HepG2 (cell line): ENCODE results near the gene WDR6.

Experiments used
- CTCF ChIP-seq: sonication (generic); formaldehyde crosslinking; IDR thresholded peaks from 2 replicates; pipeline ENCODE4 v1.5.0; 2020; ENCODE audit warnings: mild to moderate bottlenecking, missing genetic modification reagents, moderate library complexity
- FOSL2 ChIP-seq: sonication (generic); formaldehyde crosslinking; IDR thresholded peaks from 2 replicates; pipeline ENCODE4 v1.4.0; 2020; ENCODE audit warnings: missing genetic modification reagents
- HCFC1 ChIP-seq: fragments of 150-350 bp; IDR thresholded peaks from 2 replicates; pipeline ENCODE4 v1.6.1; 2014; ENCODE audit warnings: low read depth, low read length
- KMT2B ChIP-seq: IDR thresholded peaks from 2 replicates; pipeline ENCODE4 v1.6.1; 2016; ENCODE audit warnings: missing genetic modification reagents, missing compliant biosample characterization
- MEF2D ChIP-seq: sonication (generic); formaldehyde crosslinking; IDR thresholded peaks from 2 replicates; pipeline ENCODE4 v1.5.1; 2020; ENCODE audit warnings: mild to moderate bottlenecking, missing genetic modification reagents
- MYC ChIP-seq: sonication (generic); formaldehyde crosslinking; IDR thresholded peaks from 2 replicates; pipeline ENCODE4 v1.9.0; 2021; ENCODE audit warnings: missing genetic modification reagents, borderline replicate concordance
- NR3C1 ChIP-seq: sonication (generic); formaldehyde crosslinking; IDR thresholded peaks from 2 replicates; pipeline ENCODE4 v1.4.0; 2020; ENCODE audit warnings: missing genetic modification reagents
- PCBP1 ChIP-seq: fragments of 200-400 bp; formaldehyde crosslinking; IDR thresholded peaks from 2 replicates; pipeline ENCODE4 v1.6.1; 2017; ENCODE audit warnings: mild to moderate bottlenecking, low read depth, low read length, borderline replicate concordance
- ZNF350 ChIP-seq: sonication (generic); formaldehyde crosslinking; IDR thresholded peaks from 2 replicates; pipeline ENCODE4 v1.4.0; 2020; ENCODE audit warnings: mild to moderate bottlenecking, low read depth, missing genetic modification reagents, borderline replicate concordance
- ZNF619 ChIP-seq: sonication (generic); formaldehyde crosslinking; IDR thresholded peaks from 2 replicates; pipeline ENCODE4 v1.4.0; 2020; ENCODE audit warnings: mild to moderate bottlenecking, missing genetic modification reagents

- TF ChIP-seq KMT2B (CRISPR knock-in tag) (no peak), HCFC1 (no peak), ZNF619 (no peak), MYC (CRISPR knock-in tag) (no peak), FOSL2 (CRISPR knock-in tag) (no peak), NR3C1 (no peak), PCBP1 (no peak), CTCF (no peak), ZNF350 (no peak), MEF2D (CRISPR knock-in tag) (no peak)
Observed at GRCh38 chr3:49024449-49024848, 17.3 kb downstream of the WDR6 start.
